Measurements from ENCODE around the gene PCDH18.

DNA sequence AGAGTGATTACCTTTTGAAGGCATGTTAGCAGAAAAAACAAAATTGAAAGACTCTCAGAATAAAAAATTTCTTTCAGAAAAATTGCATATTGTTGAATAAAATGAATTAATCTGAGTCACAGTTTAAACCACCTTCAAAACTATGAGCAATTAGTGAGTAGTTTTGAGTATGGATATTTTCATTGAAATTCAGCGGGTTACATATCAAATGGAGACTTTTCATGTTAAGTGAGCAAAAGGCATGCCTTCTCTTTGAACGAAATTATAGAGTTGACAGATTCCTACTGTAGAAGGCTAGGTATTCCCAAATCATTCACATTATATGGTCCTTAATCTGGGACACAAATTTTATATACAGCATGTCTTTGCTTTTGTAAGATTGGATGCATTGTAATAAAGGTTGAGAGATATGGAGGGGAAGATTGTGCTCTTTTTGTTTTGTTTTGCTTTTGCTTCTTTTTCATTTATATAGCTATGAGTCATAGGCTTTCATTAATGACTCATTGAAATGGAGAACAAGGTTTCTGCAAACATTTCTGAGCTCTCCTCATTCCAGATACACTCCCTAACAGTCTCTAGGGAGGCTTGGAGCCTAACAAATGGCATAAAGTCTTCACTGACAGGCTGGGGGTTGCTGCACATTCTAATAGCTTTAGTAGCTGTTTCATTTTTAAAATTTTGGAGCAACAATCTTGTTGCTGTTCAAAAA, 21.6 kb downstream of the PCDH18 start:
- TF ChIP-seq, protein P1, sequence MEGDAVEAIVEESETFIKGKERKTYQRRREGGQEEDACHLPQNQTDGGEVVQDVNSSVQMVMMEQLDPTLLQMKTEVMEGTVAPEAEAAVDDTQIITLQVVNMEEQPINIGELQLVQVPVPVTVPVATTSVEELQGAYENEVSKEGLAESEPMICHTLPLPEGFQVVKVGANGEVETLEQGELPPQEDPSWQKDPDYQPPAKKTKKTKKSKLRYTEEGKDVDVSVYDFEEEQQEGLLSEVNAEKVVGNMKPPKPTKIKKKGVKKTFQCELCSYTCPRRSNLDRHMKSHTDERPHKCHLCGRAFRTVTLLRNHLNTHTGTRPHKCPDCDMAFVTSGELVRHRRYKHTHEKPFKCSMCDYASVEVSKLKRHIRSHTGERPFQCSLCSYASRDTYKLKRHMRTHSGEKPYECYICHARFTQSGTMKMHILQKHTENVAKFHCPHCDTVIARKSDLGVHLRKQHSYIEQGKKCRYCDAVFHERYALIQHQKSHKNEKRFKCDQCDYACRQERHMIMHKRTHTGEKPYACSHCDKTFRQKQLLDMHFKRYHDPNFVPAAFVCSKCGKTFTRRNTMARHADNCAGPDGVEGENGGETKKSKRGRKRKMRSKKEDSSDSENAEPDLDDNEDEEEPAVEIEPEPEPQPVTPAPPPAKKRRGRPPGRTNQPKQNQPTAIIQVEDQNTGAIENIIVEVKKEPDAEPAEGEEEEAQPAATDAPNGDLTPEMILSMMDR (IDR thresholded peaks at IDR 0.05), result no peak
- TF ChIP-seq POLR2A (IDR thresholded peaks at IDR 0.05), result no peak
